Epithelial cell of esophagus (primary cell): ENCODE data around the gene ASB5.

Experiments
- DNase-seq: peaks from one replicate; pipeline ENCODE4 v3.0.0; 2010; ENCODE audit warnings: low read depth
- H3K4me3 ChIP-seq: 2 replicates; pipeline ENCODE4 v1.5.1; 2011; ENCODE audit warnings: mild to moderate bottlenecking, low read length, control low read depth
- TF ChIP-seq, protein P1 (sequence below): IDR thresholded peaks from 2 replicates; pipeline ENCODE4 v1.5.1; 2011; ENCODE audit warnings: low read depth, mild to moderate bottlenecking, low read length, control low read depth, inconsistent platforms; ENCODE audit not compliant: insufficient read depth; ENCODE audit errors: missing control alignments

The ASB5 gene

DNA sequence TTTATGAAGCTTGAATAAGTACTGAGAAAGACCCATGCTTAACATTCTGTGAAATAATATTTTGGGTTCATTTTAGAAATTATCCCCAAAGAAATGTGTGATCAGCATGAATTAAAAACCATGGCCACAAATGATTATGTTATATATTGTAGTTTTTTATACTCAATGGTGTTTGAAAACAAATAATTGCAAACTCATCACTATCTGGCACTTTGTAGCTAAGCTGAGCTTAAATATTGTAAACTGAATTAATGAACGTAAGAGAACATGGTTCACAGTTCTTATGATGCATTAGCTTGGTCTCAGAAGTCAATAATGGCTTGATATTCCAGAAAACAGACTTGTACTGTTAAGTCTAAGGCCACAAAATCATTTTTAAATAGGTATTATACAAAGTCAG, 24.6 kb upstream of the ASB5 start:
- no peak for DNase-seq
- TF ChIP-seq, protein P1, sequence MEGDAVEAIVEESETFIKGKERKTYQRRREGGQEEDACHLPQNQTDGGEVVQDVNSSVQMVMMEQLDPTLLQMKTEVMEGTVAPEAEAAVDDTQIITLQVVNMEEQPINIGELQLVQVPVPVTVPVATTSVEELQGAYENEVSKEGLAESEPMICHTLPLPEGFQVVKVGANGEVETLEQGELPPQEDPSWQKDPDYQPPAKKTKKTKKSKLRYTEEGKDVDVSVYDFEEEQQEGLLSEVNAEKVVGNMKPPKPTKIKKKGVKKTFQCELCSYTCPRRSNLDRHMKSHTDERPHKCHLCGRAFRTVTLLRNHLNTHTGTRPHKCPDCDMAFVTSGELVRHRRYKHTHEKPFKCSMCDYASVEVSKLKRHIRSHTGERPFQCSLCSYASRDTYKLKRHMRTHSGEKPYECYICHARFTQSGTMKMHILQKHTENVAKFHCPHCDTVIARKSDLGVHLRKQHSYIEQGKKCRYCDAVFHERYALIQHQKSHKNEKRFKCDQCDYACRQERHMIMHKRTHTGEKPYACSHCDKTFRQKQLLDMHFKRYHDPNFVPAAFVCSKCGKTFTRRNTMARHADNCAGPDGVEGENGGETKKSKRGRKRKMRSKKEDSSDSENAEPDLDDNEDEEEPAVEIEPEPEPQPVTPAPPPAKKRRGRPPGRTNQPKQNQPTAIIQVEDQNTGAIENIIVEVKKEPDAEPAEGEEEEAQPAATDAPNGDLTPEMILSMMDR = no peak
- H3K4me3 ChIP-seq = no peak overlapping the region

DNA sequence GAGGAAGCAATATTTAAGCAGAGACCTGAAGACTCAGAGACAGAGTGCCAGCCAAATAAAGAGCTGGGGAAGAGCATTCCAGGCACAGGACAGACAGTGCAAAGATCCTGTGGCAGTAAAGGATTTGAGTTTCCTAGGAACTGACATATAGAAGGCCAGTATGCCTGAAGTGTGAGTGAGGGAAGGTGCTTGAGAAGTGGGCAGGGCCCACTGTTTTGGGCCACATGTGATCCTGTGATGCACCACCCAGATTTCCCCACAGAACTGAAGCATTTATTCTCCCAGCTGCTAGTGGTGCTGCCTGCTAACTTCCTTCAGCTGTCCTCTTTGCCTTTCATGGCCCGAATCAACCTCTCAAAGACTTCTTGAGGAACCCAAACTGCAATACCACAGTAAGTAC, 23.9 kb upstream of the ASB5 start:
- H3K4me3 ChIP-seq = no peak overlapping the region
- TF ChIP-seq, protein P1 = no peak
- no peak for DNase-seq

DNA sequence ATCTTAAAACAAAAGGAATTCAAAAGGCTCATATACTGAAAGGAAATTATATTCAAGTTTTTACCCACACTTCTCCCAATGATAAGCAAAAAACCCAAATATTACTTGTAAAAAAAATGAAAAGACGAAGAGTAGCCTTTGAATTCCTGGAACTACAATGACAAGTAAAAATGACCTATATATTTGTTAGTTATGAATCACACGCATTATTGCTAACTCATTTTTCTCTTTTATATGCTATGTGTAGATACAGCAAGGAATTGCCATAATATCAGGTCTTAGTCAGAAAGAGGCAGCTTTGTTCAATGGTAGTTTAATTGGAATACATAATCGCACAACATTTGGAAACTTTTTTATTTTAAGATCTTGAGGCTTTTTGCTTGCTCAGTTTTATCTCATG, 22.7 kb upstream of the ASB5 start:
- TF ChIP-seq, protein P1 = no peak
- no peak overlapping the region for H3K4me3 ChIP-seq

DNA sequence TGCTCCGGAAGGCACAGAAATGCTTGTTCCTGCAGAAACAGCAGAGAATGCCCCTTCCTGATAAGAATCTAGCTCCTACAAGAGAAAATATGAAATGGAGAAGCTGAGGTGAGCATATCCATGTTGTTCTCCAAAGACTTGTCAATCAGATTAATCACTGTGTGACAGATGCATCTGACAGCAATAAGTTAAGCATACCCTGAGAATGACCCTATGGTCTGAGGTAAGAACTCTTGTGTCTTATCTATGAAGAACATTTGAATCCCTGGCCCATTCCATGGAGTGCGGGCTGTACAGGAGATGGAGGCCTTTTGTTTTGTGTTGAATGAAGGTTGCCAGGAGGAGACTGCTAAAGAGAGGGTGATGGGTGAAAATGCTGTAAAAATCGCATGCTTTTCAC, 21.5 kb upstream of the ASB5 start:
- H3K4me3 ChIP-seq = no peak overlapping the region
- TF ChIP-seq, protein P1 = no peak
- no peak for DNase-seq

More for the DNA sequence above, 22.7 kb upstream of the ASB5 start:
- no peak for DNase-seq

DNA sequence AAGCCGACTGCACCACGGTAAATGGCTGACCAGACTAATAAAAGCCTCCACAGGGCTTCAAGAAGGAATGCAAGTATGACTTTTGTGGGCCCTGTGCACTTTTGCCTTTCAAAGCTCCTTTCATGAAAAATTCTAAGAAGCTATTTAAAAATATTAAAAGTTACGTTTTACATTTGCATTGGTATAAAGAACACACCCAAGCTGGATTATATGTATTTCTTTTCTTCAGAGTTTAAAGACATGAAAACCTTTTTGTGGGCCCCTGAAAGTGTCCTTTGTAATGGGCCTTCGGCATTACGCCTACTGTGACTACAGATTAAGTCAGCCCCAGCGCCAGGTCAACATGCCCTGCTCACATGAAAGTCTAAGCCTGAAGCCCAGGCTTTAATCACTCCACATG, 20.5 kb upstream of the ASB5 start:
- H3K4me3 ChIP-seq = no peak overlapping the region
- no peak for DNase-seq
- TF ChIP-seq, protein P1 = no peak

DNA sequence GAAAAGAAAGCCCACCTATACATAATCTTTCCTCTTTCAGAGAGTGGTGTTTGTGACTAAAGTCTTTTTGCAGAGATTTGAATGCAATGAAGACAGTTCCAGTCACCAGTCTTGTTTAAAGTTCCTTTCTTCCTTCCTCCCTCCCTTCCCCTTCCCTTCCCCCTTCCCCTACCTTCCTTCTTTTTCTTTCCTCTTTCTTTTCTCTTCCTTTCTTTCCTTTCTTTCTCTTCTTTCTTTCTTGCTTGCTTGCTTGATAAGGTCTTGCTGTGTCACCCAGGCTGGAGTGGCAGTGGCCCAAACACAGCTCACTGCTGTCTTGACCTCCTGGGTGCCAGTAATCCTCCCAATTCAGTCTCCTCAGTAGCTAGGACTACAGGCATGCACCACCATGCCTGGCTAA, 19.0 kb upstream of the ASB5 start:
- TF ChIP-seq, protein P1 = no peak
- DNase-seq = no peak
- H3K4me3 ChIP-seq = no peak overlapping the region

DNA sequence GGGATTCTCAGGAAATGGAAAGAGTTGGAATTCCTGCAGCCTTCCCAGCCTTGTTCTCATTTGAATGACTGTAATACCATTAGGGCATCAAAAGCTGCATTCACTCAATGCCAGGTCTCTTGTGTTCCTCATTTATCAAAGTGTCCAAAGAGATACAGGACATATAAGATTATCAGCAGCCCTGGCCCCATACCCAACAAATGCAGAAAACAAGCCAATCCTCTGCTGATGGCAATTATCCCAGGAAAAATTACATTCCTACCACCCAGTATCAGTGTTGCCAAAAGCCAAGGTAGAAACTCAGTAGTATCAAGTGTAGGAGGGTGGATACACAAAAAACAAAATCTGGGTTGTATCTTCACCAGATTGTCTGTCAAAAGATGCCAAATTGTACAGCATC, 18.5 kb upstream of the ASB5 start:
- no peak overlapping the region for H3K4me3 ChIP-seq
- TF ChIP-seq, protein P1 = no peak
- DNase-seq = no peak
